ENCODE data around the gene MYH7B.

MYH7B gene

GRCh38 chr20:34992751-34993417, 37.2 kb downstream of the MYH7B start:
- DNase-seq (ENCODE audit: low read depth) = no peak

DNA sequence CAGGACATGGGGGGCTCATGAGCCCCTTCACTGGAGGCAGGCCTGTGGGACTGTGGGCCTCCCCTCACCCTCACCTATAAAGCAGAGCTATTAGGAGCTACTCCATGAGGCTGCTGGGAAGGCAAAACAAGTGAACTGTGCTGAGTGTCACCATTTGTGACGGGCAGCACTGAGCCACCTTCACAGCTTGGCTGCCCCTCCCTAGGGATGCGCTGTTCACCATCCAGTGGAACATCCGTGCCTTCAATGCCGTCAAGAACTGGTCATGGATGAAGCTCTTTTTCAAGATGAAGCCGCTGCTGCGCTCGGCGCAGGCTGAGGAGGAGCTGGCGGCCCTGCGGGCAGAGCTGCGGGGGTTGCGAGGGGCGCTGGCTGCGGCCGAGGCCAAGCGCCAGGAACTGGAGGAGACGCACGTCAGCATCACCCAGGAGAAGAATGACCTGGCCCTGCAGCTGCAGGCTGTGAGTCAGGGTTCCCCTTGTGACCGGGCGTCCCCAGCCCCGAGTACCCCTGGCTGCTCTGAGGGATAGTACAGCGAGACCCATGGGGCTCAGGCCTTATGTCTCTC, 38.4 kb downstream of the MYH7B start:
- DNase-seq (ENCODE audit: low read depth) = no peak

- DNase-seq (ENCODE audit: low read depth) = no peak
These were observed 39.0 kb downstream of the MYH7B start for GRCh38 chr20:34994509-34995131.

DNA sequence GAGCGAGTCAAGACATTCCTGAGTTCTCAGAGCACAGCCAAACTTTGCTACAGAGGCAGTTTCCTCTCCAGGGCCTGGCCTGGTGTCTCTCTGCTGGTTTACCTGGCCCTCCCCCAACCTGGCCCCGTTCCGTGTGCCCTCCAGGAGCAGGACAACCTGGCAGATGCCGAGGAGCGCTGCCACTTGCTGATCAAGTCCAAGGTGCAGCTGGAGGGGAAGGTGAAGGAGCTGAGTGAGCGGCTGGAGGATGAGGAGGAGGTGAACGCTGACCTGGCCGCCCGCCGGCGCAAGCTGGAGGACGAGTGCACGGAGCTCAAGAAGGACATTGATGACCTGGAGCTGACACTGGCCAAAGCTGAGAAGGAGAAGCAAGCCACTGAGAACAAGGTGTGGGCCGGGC, 39.5 kb downstream of the MYH7B start:
- DNase-seq (ENCODE audit: low read depth) = no peak

GRCh38 chr20:34995696-34996095, 40.0 kb downstream of the MYH7B start:
- no peak for DNase-seq (ENCODE audit: low read depth)

DNA sequence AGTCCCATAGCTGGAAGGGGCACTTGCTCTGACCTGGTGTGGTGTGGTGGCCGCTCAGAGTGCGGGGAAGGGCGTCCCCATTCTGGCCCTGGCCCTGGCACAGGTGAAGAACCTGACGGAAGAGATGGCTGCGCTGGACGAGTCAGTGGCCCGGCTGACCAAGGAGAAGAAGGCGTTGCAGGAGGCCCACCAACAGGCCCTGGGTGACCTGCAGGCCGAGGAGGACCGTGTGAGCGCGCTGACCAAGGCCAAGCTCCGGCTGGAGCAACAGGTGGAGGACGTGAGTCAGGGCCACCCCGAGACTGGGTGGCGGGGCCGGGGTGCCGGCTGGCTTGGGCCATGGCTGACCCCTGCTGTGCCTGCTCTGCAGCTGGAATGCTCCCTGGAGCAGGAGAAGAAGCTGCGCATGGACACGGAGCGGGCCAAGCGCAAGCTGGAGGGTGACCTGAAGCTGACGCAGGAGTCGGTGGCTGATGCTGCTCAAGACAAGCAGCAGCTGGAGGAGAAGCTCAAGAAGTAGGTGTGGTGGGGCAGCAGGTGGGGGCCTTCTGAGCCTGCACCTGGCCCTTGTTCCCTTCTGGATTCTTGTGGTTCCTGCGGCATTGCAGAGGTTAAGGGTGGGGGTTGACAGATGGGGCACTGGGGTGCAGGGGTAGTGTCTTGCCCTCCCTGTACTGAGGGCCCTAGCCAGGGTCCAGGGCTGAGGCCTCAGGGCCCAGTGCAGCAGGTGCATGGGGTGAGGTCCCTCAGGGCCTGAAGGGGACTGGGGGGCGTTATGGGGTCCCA, 40.8 kb downstream of the MYH7B start:
- no peak for DNase-seq (ENCODE audit: low read depth)

DNA sequence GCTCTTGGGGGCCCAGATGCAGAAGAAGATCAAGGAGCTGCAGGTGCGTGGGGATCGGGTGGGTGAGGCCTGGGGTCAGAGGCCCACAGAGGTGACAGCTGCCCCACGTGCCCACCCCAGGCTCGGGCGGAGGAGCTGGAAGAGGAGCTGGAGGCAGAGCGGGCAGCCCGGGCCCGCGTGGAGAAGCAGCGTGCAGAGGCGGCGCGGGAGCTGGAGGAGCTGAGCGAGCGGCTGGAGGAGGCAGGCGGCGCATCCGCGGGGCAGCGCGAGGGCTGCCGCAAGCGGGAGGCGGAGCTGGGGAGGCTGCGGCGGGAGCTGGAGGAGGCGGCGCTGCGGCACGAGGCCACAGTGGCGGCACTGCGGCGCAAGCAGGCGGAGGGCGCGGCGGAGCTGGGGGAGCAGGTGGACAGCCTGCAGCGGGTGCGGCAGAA, 41.5 kb downstream of the MYH7B start:
- DNase-seq (ENCODE audit: low read depth) = no peak

DNA sequence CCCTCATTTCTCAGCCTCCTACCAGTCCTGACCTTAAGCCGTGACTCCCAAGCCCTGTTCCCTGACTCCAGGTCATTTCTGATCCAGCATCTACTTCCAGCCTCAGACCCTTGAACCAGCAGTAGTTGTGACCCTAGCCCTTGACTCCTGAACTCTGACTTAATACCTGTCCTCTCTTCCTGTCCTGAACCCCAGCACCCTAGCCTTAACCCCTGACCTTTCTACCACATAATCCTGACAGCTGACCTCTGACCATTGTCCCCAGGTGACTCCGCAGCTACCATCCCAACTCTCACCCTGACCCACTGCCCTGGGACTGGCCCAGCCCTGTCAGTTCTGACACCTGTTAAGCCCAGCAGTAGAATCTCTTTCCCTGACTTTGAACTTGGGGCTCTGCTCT, 42.1 kb downstream of the MYH7B start:
- no peak for DNase-seq (ENCODE audit: low read depth)

DNA sequence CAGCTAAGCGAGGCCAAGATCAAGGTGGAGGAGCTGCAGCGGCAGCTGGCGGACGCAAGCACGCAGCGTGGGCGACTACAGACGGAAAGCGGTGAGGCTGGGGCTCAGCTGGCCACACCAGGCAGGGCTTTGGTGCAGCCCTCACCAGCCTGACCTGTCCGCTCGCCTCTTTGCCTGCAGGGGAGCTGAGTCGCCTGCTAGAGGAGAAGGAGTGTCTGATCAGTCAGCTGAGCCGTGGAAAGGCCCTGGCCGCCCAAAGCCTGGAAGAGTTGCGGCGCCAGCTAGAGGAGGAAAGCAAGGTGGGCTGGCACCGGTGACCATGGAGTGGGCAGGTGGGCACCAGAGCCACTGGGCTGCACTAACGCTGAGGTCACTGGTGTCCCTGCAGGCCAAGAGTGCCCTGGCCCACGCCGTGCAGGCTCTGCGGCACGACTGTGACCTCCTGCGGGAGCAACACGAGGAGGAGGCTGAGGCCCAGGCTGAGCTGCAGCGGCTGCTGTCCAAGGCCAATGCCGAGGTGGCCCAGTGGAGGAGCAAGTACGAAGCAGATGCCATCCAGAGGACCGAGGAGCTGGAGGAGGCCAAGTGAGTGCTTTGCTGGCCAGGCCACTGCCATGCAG, 42.8 kb downstream of the MYH7B start:
- DNase-seq (ENCODE audit: low read depth) = no peak

DNA sequence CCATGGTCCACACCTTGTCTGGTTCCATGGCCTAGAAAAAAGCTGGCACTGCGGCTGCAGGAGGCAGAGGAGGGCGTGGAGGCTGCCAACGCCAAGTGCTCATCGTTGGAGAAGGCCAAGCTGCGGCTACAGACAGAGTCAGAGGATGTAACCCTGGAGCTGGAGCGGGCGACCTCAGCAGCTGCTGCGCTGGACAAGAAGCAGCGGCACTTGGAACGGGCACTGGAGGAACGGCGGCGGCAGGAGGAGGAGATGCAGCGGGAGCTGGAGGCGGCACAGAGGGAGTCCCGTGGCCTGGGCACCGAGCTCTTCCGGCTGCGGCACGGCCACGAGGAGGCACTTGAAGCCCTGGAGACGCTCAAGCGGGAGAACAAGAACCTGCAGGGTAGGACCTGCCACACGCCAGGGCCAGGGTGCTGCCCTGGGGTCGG, 43.4 kb downstream of the MYH7B start:
- DNase-seq (ENCODE audit: low read depth) = no peak

GRCh38 chr20:34999782-35000181, 44.1 kb downstream of the MYH7B start:
- no peak for DNase-seq (ENCODE audit: low read depth)

- no peak for DNase-seq (ENCODE audit: low read depth)
These were observed 44.7 kb downstream of the MYH7B start for GRCh38 chr20:35000311-35000921.

DNA sequence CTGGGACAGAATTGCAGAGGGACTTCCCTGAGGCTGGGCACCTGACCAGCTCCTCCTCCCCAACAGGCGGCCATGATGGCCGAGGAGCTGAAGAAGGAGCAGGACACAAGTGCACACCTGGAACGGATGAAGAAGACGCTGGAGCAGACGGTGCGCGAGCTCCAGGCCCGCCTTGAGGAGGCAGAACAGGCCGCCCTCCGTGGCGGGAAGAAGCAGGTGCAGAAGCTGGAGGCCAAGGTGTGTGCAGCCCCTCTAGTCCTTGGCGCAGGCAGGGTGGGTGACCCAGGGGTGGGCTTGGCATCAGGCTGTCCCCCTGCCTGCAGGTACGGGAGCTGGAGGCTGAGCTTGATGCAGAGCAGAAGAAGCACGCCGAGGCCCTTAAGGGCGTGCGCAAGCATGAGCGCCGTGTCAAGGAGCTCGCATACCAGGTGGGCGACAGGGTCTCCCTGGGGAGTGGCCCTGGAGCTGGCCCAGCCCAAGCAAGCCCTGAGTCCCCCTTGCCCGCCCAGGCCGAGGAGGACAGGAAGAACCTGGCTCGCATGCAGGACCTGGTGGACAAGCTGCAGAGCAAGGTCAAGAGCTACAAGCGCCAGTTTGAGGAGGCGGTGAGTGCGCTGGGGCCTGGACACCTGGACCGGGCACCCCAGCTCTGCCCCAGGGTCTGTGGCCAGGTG, 45.4 kb downstream of the MYH7B start:
- DNase-seq (ENCODE audit: low read depth) = no peak

- no peak for DNase-seq (ENCODE audit: low read depth)
These were observed 46.1 kb downstream of the MYH7B start for GRCh38 chr20:35001596-35002362.

- DNase-seq (ENCODE audit: low read depth) = no peak
These were observed 47.0 kb downstream of the MYH7B start for GRCh38 chr20:35002426-35003210.

DNA sequence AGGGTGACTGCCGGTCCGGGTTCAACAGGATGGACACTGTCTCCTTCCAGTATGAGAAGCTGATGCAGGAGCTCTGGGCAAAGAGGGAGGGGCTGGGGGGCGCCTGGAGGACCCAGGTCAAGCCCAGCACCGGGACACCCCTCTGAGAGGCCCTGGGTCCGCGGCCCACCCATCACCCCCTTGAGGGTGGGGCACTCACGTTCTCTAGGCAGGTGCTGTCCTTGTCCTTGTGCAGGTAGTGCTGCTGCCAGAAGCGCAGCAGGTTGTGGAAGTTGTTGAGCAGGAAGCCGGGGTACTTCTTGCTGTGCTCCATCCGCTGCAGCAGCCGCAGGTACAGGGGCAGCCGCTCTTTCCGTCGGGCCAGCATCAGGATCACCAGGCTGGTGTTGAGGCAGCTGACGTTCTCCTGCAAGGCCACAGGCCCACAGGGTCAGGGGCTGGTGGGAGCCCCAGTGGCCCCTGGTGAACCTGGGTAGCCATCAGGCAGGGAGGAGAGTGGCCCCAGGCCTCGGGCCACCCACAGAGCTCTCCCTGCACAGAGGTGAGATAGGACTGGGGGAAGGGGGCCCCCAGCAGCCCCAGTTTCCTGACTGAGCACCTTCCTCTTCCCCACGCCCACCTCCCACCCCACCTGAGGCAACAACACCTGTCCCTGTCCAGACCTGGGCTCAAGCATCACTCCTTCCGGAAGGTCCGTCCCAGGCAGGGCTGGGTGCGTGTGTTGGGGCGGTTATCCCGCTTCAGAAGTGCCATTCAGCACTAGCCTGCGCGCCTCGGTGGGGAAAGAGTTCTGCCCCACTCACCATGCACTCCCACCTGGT, 47.8 kb downstream of the MYH7B start:
- DNase-seq (ENCODE audit: low read depth) = no peak

- DNase-seq (ENCODE audit: low read depth) = no peak
These were observed 48.5 kb downstream of the MYH7B start for GRCh38 chr20:35004051-35004725.

DNA sequence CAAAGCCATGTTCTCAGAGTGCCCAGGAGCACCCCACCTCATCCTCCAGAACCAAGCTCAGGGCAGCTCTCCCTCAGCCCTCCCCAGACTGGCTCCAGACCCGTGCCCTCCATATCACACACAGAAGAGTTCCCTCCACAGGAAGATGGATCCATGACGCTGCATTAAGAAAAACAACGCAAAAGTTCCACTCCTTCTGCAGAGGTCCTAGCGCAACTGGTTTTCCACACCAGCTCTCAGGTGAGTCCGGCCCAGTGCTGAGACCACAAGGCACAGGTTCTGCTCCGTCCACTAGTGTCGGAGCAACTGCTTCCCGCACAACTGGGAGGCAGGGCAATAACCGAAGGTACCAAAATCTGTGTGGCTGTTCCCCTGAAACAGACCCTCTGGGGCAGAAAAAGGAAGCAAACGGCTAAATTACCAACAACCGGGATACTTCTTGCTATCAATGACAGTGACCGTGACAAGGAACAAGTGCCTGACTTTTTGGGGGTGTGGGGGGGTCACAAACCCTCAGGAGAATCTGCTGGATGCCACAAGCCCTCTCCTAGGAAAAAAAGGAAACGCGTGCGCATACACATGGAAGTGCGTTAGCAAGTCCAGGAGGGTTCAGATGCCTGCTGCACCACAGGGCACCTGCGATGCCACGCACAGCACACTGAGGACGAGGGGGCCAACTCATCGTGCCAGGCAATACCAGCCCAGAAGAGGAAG, 49.2 kb downstream of the MYH7B start:
- DNase-seq (ENCODE audit: low read depth) = no peak
